GM20000 (cell line): ENCODE results near the gene LBX2.

ENCODE experiments used
- DNase-seq: peaks from one replicate; pipeline ENCODE4 v3.0.0; 2012; ENCODE audit warnings: low spot score
- TF ChIP-seq, protein P1 (sequence below): IDR thresholded peaks from 2 replicates; pipeline ENCODE4 v1.5.1; 2012; ENCODE audit warnings: mild to moderate bottlenecking, control low read depth; ENCODE audit errors: extremely low read depth, missing control alignments

The LBX2 gene, protein sequence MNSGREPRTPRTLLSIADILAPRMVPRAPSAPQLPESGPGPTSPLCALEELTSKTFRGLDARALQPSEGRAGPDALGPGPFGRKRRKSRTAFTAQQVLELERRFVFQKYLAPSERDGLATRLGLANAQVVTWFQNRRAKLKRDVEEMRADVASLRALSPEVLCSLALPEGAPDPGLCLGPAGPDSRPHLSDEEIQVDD

DNA sequence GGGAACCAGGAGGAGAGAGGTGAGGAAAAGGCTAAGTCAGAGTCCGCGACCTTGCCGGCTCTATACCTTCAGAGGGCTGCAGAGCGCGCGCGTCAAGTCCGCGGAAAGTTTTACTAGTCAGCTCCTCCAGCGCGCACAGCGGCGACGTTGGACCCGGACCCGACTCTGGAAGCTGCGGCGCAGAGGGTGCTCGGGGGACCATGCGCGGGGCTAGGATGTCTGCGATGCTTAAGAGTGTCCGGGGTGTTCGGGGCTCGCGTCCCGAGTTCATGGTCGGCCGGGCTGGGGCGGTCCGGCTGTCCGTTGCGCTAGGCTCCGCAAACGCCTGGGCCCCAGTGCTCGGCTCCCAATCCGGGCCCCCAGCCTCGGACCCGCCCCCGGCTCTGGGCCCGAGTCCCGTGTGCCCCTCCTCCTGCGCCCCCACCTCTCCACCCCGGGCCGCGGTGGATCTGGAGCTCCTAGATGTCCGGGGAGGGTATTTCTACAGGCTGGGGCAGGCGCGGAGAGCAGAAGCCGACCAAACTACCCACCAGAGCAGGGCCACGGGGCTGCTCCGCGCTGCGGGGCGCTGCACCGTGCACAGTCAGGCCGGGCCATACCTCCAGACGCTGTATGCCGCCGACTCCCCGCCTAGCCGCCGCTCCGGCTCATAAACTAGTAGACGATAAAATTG, at the start of gene LBX2:
Gene LBX2 (minus strand): TSS at position 337 of the 673 bp plus-strand sequence. CDS start 66 bp downstream, at position 271.
- DNase-seq, result peak; percentile 41
- TF ChIP-seq, protein P1, sequence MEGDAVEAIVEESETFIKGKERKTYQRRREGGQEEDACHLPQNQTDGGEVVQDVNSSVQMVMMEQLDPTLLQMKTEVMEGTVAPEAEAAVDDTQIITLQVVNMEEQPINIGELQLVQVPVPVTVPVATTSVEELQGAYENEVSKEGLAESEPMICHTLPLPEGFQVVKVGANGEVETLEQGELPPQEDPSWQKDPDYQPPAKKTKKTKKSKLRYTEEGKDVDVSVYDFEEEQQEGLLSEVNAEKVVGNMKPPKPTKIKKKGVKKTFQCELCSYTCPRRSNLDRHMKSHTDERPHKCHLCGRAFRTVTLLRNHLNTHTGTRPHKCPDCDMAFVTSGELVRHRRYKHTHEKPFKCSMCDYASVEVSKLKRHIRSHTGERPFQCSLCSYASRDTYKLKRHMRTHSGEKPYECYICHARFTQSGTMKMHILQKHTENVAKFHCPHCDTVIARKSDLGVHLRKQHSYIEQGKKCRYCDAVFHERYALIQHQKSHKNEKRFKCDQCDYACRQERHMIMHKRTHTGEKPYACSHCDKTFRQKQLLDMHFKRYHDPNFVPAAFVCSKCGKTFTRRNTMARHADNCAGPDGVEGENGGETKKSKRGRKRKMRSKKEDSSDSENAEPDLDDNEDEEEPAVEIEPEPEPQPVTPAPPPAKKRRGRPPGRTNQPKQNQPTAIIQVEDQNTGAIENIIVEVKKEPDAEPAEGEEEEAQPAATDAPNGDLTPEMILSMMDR, result no peak

DNA sequence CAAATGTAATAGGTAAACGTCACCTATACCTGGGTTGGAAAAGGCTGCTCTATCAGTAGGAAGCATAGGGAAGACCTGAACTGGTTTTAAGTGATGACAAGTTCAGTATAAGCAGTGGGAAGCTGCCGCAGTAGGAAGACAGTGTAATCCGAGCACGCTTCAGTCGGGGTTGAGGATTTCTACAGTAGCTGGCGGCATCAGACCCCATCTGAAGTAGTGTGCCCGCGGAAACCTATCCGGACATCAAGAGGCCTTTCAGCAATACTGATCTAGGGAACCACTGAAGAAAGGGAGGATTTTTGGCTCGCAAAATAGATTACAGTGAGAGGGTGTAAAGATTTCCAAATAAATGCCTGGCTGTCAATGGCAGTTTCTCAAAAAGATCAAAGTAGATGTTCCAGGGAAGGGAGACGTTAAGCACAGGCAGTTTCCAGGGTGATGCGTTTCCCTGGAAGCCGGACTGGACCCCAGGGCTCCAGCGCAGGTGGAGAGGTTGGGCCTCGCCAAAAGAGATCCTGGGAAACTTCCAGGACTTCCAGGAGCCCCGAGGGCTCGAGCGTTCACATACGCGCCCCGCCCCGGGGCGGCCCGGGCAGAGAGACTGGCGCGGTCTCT, 49.0 kb upstream of the LBX2 start:
- no peak for DNase-seq
- TF ChIP-seq, protein P1, result no peak

DNA sequence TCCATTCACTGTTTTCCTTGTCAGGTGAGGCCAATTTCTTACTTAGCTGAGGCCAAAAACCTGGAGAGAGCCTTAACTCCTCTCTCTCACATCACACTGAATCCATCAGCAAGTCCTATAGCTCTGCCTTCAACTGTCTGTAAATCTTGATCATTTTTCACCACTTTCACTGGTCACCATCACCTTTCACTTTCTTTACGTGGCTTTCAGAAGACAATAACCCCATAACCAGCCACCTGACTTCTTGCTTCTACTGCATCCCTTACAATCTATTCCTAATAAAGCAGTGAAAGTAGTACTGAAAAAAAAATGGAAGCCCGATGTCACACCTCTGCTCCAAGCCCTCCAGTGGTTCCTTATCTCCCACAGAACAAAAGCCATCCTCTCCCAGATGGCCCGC, 46.6 kb upstream of the LBX2 start:
- TF ChIP-seq, protein P1, result no peak
- DNase-seq, result peak; percentile 43

DNA sequence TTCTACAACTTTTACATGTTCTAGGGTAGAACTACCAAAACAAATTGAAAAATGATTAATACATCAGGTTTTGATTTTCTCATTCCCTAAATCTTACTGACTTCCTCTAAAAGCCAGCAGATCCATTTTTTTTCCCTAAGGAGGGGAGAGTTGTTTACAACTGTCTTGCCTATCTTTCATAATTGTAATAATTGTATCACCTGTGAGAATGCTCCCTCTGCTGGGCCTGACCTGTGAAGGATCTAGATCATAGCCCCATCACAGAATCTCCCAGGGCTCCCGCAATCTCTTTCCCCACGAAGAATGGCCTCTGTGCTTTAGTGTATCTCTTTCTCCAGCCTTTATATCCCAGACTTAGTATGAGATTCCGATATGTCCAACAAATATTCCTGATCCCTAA, 45.2 kb upstream of the LBX2 start:
- DNase-seq, result peak; percentile 25
- TF ChIP-seq, protein P1, result no peak

DNA sequence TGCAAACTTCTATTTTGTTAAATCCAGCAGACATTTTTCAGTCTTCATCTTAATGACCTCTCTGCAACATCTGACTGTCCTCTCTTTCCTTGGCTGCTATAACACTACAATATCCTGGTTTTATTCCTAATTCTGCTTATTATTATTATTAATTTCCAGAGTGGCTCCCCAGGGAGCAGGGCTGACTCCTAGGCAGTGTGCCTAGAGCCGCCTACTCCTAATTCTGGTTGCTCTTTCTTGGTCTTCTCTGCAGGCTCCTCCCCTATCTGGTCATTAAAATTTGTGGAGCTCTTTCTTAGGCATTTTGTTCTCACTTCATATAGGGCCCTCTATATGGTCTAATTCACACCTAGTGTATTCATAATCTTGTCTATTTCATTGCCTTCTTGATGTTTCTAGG, 43.6 kb upstream of the LBX2 start:
- DNase-seq, result no peak
- TF ChIP-seq, protein P1, result no peak

DNA sequence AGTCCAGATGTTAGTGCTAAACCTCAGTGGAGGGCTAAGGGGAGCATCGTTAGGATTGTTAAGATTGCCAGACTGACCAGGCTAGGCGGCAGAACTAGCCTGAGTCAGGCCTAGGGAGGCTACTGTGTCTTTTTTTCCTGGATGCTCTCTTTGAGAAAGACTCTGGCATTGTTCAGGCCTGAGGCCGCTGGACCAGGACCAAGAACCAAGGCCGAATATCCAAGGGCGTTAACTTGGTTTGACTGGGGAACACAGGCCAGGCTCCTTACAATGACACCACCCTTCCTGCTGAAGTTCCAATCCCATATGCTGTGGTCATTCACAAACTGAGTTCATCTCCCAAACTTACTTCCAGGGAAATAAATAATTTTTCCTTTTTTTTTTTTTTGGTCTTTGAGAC, 40.9 kb upstream of the LBX2 start:
- TF ChIP-seq, protein P1, result no peak
- no peak for DNase-seq

DNA sequence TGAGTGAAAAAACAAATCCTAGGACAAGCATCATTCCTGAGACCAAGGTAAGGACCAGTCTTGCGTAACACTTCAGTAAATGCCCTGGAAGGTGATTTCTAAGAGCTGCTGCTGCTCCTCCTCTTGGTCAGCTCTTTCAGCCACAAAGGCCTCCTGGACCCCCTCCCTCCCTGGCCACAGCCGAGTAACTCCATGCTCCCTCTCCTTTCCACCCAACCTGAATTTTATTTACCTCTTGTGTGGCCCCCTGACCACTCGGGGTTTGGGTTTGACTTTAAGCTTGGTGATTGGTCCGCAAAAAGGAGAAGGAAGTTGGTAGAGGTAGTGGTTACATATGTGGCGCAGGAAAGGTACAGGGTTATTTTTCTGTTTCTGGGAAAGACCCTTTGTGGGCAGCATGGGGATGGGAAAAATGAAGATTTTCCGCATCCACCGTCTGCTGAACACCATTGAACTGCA, 39.5 kb upstream of the LBX2 start:
- DNase-seq, result peak; percentile 59

More for the DNA sequence above, 39.5 kb upstream of the LBX2 start:
- TF ChIP-seq, protein P1, result no peak
